ENCODE results near the gene ADGRV1.

DNA sequence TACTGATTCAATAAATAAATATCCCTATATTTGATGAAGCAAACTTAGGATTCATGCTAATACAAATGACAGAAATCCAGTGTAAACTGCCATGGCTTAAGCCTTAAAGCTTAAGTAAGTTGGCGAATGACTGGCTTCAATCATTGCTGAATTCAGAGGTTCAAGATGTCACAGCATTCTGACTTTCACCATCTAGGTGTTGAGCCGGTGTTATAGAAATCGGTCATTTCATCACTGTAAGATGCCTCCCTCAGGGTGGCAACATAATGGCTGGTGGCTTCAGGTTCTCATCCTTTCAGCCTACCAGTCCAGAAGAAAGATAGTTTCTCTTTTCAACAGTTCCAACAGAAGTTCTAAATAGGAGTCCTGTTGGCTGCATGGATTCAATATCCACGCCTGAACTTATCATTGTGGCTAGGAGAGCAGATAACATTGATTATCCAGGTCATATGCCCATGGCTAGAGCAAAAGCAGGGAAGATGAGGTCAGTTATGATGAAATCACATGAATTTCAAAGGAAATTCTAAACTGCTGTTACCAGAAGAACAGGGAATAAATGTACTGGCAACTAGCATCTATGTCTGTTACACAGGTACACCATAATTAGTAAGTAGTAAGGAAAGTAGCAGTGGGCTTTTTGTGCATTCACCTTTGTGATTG is 460.2 kb downstream of the ADGRV1 start:
- TF ChIP-seq EP300 (IDR thresholded peaks at IDR 0.05): no peak
- TF ChIP-seq, protein P1, sequence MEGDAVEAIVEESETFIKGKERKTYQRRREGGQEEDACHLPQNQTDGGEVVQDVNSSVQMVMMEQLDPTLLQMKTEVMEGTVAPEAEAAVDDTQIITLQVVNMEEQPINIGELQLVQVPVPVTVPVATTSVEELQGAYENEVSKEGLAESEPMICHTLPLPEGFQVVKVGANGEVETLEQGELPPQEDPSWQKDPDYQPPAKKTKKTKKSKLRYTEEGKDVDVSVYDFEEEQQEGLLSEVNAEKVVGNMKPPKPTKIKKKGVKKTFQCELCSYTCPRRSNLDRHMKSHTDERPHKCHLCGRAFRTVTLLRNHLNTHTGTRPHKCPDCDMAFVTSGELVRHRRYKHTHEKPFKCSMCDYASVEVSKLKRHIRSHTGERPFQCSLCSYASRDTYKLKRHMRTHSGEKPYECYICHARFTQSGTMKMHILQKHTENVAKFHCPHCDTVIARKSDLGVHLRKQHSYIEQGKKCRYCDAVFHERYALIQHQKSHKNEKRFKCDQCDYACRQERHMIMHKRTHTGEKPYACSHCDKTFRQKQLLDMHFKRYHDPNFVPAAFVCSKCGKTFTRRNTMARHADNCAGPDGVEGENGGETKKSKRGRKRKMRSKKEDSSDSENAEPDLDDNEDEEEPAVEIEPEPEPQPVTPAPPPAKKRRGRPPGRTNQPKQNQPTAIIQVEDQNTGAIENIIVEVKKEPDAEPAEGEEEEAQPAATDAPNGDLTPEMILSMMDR (IDR thresholded peaks at IDR 0.05): no peak
- no peak for TF ChIP-seq POLR2A (IDR thresholded peaks at IDR 0.05)

Measured in tibial nerve (tissue), 4 donors.